SK-N-SH treated with all-trans-retinoic acid at 6 μM for 48 hours (cell line): ENCODE results near the gene STK35.

Experiments
- ATAC-seq: fragments of 200-7000 bp; cut with Tn5 transposase; 3 replicates; pipeline ENCODE4 v1.9.1; 2020; ENCODE audit warnings: mild to moderate bottlenecking, moderate library complexity
- ARNTL ChIP-seq: fragments of 450-650 bp; formaldehyde crosslinking; IDR thresholded peaks from 2 replicates; pipeline ENCODE4 v1.5.0; 2020; ENCODE audit warnings: low read depth, mild to moderate bottlenecking, moderate library complexity, borderline replicate concordance
- BACH2 ChIP-seq: fragments of 250-450 bp; sonication (Bioruptor Pico); IDR thresholded peaks from 2 replicates; pipeline ENCODE4 v1.9.0; 2021; ENCODE audit warnings: mild to moderate bottlenecking, borderline replicate concordance
- CSDC2 ChIP-seq: fragments of 250-450 bp; sonication (Bioruptor Pico); IDR thresholded peaks from 2 replicates; pipeline ENCODE4 v1.5.0; 2020; ENCODE audit warnings: mild to moderate bottlenecking, moderate library complexity
- CSRNP3 ChIP-seq: fragments of 250-450 bp; sonication (Bioruptor Pico); IDR thresholded peaks from 2 replicates; pipeline ENCODE4 v1.5.1; 2021; ENCODE audit warnings: mild to moderate bottlenecking, moderate library complexity
- ESRRG ChIP-seq: fragments of 250-450 bp; sonication (Bioruptor Pico); IDR thresholded peaks from 2 replicates; pipeline ENCODE4 v1.6.1; 2021; ENCODE audit warnings: mild to moderate bottlenecking
- GLIS3 ChIP-seq: fragments of 250-450 bp; sonication (Bioruptor Pico); IDR thresholded peaks from 2 replicates; pipeline ENCODE4 v1.5.0; 2020; ENCODE audit warnings: mild to moderate bottlenecking, moderate library complexity
- ISL1 ChIP-seq: fragments of 250-450 bp; sonication (Bioruptor Pico); IDR thresholded peaks from 2 replicates; pipeline ENCODE4 v2.1.2; 2022; ENCODE audit warnings: mild to moderate bottlenecking, moderate library complexity
- OSR1 ChIP-seq: fragments of 250-450 bp; sonication (Bioruptor Pico); IDR thresholded peaks from 2 replicates; pipeline ENCODE4 v1.8.0; 2022; ENCODE audit warnings: moderate library complexity, mild to moderate bottlenecking, inconsistent platforms
- PATZ1 ChIP-seq: fragments of 250-450 bp; sonication (Bioruptor Pico); IDR thresholded peaks from 2 replicates; pipeline ENCODE4 v1.8.0; 2020; ENCODE audit warnings: mild to moderate bottlenecking, moderate library complexity, borderline replicate concordance
- POU6F1 ChIP-seq: fragments of 250-450 bp; sonication (Bioruptor Pico); IDR thresholded peaks from 2 replicates; pipeline ENCODE4 v1.8.0; 2021; ENCODE audit warnings: low read depth, mild to moderate bottlenecking, moderate library complexity, borderline replicate concordance
- PPARA ChIP-seq: fragments of 250-450 bp; sonication (Bioruptor Pico); IDR thresholded peaks from 2 replicates; pipeline ENCODE4 v1.5.0; 2020; ENCODE audit warnings: mild to moderate bottlenecking, borderline replicate concordance
- RARB ChIP-seq: fragments of 250-450 bp; sonication (Bioruptor Pico); IDR thresholded peaks from 2 replicates; pipeline ENCODE4 v1.8.0; 2021; ENCODE audit warnings: mild to moderate bottlenecking, moderate library complexity
- SNAI2 ChIP-seq: fragments of 250-450 bp; sonication (Bioruptor Pico); IDR thresholded peaks from 2 replicates; pipeline ENCODE4 v1.5.0; 2020; ENCODE audit warnings: mild to moderate bottlenecking, moderate library complexity
- TCF4 ChIP-seq: fragments of 250-450 bp; sonication (Bioruptor Pico); IDR thresholded peaks from 2 replicates; pipeline ENCODE4 v1.8.0; 2021; ENCODE audit warnings: mild to moderate bottlenecking, moderate library complexity, borderline replicate concordance
- TOX ChIP-seq: fragments of 250-450 bp; sonication (Bioruptor Pico); IDR thresholded peaks from 2 replicates; pipeline ENCODE4 v1.8.0; 2021; ENCODE audit warnings: mild to moderate bottlenecking, moderate library complexity, borderline replicate concordance
- ZC3H10 ChIP-seq: fragments of 250-450 bp; sonication (Bioruptor Pico); IDR thresholded peaks from 2 replicates; pipeline ENCODE4 v1.5.1; 2021; ENCODE audit warnings: mild to moderate bottlenecking, moderate library complexity
- ZFP3 ChIP-seq: fragments of 250-450 bp; sonication (Bioruptor Pico); IDR thresholded peaks from 2 replicates; pipeline ENCODE4 v1.5.0; 2020; ENCODE audit warnings: mild to moderate bottlenecking, moderate library complexity
- ZFP30 ChIP-seq: fragments of 450-650 bp; formaldehyde crosslinking; IDR thresholded peaks from 2 replicates; pipeline ENCODE4 v1.5.0; 2022; ENCODE audit warnings: mild to moderate bottlenecking, moderate library complexity
- ZNF565 ChIP-seq: fragments of 450-650 bp; formaldehyde crosslinking; conservative IDR thresholded peaks from 2 replicates; pipeline ENCODE4 v1.5.0; 2020; ENCODE audit warnings: low read depth, mild to moderate bottlenecking, moderate library complexity
- ZNF70 ChIP-seq: fragments of 450-650 bp; formaldehyde crosslinking; IDR thresholded peaks from 2 replicates; pipeline ENCODE4 v1.5.0; 2020; ENCODE audit warnings: mild to moderate bottlenecking, moderate library complexity
- ZNF8 ChIP-seq: fragments of 450-650 bp; formaldehyde crosslinking; IDR thresholded peaks from 2 replicates; pipeline ENCODE4 v1.5.0; 2020; ENCODE audit warnings: mild to moderate bottlenecking, moderate library complexity
- TF ChIP-seq, protein P1 (sequence below): fragments of 250-450 bp; sonication (Bioruptor Pico); IDR thresholded peaks from 2 replicates; pipeline ENCODE4 v1.5.1; 2020; ENCODE audit warnings: low read depth, mild to moderate bottlenecking, moderate library complexity
- TF ChIP-seq, protein P2 (sequence below): fragments of 250-450 bp; sonication (Bioruptor Pico); IDR thresholded peaks from 2 replicates; pipeline ENCODE4 v1.5.0; 2020; ENCODE audit warnings: mild to moderate bottlenecking, moderate library complexity

STK35 gene

GRCh38 chr20:2178318-2179232, 76.9 kb downstream of the STK35 start:
- no peak for ATAC-seq
- no peak for TF ChIP-seq SNAI2
- TF ChIP-seq, protein P1, sequence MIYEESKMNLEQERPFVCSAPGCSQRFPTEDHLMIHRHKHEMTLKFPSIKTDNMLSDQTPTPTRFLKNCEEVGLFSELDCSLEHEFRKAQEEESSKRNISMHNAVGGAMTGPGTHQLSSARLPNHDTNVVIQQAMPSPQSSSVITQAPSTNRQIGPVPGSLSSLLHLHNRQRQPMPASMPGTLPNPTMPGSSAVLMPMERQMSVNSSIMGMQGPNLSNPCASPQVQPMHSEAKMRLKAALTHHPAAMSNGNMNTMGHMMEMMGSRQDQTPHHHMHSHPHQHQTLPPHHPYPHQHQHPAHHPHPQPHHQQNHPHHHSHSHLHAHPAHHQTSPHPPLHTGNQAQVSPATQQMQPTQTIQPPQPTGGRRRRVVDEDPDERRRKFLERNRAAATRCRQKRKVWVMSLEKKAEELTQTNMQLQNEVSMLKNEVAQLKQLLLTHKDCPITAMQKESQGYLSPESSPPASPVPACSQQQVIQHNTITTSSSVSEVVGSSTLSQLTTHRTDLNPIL, result no peak
- no peak for TF ChIP-seq PPARA (CRISPR knock-in tag)
- no peak for TF ChIP-seq ISL1
- no peak for TF ChIP-seq ZFP30
- no peak for TF ChIP-seq GLIS3 (CRISPR knock-in tag)
- TF ChIP-seq ARNTL, result no peak
- TF ChIP-seq OSR1 (CRISPR knock-in tag), result no peak
- no peak for TF ChIP-seq ZFP3 (CRISPR knock-in tag)
- TF ChIP-seq RARB, result no peak
- TF ChIP-seq CSDC2, result no peak
- TF ChIP-seq CSRNP3 (CRISPR knock-in tag), result no peak
- no peak for TF ChIP-seq ZNF8

- ATAC-seq, result no peak
- TF ChIP-seq TCF4 (CRISPR knock-in tag), result no peak
- no peak for TF ChIP-seq ZNF70 (CRISPR knock-in tag)
- no peak for TF ChIP-seq BACH2 (CRISPR knock-in tag)
- no peak for TF ChIP-seq POU6F1 (CRISPR knock-in tag)
- TF ChIP-seq ARNTL, result no peak
- no peak for TF ChIP-seq PPARA (CRISPR knock-in tag)
- no peak for TF ChIP-seq TOX (CRISPR knock-in tag)
- no peak for TF ChIP-seq ZNF565 (CRISPR knock-in tag)
- no peak for TF ChIP-seq ZC3H10 (CRISPR knock-in tag)
- TF ChIP-seq ZFP30, result no peak
- no peak for TF ChIP-seq GLIS3 (CRISPR knock-in tag)
- no peak for TF ChIP-seq SNAI2
- TF ChIP-seq, protein P2, sequence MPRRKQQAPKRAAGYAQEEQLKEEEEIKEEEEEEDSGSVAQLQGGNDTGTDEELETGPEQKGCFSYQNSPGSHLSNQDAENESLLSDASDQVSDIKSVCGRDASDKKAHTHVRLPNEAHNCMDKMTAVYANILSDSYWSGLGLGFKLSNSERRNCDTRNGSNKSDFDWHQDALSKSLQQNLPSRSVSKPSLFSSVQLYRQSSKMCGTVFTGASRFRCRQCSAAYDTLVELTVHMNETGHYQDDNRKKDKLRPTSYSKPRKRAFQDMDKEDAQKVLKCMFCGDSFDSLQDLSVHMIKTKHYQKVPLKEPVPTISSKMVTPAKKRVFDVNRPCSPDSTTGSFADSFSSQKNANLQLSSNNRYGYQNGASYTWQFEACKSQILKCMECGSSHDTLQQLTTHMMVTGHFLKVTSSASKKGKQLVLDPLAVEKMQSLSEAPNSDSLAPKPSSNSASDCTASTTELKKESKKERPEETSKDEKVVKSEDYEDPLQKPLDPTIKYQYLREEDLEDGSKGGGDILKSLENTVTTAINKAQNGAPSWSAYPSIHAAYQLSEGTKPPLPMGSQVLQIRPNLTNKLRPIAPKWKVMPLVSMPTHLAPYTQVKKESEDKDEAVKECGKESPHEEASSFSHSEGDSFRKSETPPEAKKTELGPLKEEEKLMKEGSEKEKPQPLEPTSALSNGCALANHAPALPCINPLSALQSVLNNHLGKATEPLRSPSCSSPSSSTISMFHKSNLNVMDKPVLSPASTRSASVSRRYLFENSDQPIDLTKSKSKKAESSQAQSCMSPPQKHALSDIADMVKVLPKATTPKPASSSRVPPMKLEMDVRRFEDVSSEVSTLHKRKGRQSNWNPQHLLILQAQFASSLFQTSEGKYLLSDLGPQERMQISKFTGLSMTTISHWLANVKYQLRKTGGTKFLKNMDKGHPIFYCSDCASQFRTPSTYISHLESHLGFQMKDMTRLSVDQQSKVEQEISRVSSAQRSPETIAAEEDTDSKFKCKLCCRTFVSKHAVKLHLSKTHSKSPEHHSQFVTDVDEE, result no peak
- TF ChIP-seq CSDC2, result no peak
- TF ChIP-seq PATZ1 (CRISPR knock-in tag), result no peak
- no peak for TF ChIP-seq ESRRG
- TF ChIP-seq ISL1, result no peak
- no peak for TF ChIP-seq ZNF8
Measured at GRCh38 chr20:2179233-2179580, 77.6 kb downstream of the STK35 start.

DNA sequence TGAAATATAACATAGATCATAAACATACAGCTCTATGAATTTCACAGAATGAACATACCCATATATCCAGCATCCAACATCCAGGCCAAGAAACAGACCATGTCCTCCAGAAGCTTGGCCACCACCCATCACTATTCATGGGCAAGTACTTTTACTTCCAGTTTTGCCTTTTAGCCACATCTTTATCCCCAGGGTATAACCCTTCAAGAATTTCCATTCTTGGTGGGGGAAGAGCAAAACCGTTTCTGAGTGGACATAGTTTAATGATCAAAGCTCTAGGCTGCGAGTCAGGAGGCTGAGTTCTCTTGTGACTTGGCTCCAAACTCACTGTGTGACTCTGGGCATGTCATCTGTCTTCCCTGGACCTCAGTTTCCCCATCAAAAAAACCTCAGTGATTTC, 78.3 kb downstream of the STK35 start:
- TF ChIP-seq PATZ1 (CRISPR knock-in tag) (no peak), ZNF70 (CRISPR knock-in tag) (no peak), SNAI2 (no peak), GLIS3 (CRISPR knock-in tag) (no peak), ZNF565 (CRISPR knock-in tag) (no peak)
- ATAC-seq, result no peak
